Right lobe of liver (tissue), 6 donors: Measurements from ENCODE around the gene FBP1. TPM values are rescaled to one million over a fixed set of nuclear protein-coding genes. Genes with fewer than 3 reads are reported as not detected.

ENCODE experiments used
- ATAC-seq, 4 donors: fragments of 200-7000 bp; cut with Tn5 transposase; one replicate each; pipeline ENCODE4 v1.9.1; 2020; ENCODE audit warnings: mild to moderate bottlenecking in 4 of 4, moderate library complexity in 4 of 4
- DNase-seq, 3 donors: peaks; one replicate each; pipeline ENCODE4 v3.0.0-alpha.2; 2020
- H3K27ac ChIP-seq, 3 donors: fragments of 200-600 bp; one replicate each; pipeline ENCODE4 v1.8.0; 2022
- H3K27me3 ChIP-seq, 2 donors: fragments of 200-600 bp; one replicate each; pipeline ENCODE4 v1.8.0; 2022
- H3K36me3 ChIP-seq, 4 donors: fragments of 200-600 bp; sonication (generic) in 1 of 4; one replicate each; pipeline versions ENCODE4 v1.5.1 to v1.8.0; 2017 to 2022; ENCODE audit warnings: control low read depth in 1 of 4
- H3K4me1 ChIP-seq, 4 donors: fragments of 200-600 bp; sonication (generic) in 1 of 4; one replicate each; pipeline versions ENCODE4 v1.5.1 to v1.8.0; 2017 to 2022; ENCODE audit warnings: control low read depth in 1 of 4
- H3K4me3 ChIP-seq, 3 donors: fragments of 200-600 bp; one replicate each; pipeline ENCODE4 v1.8.0; 2022
- H3K9me3 ChIP-seq, 4 donors: fragments of 200-600 bp; sonication (generic) in 1 of 4; one replicate each; pipeline versions ENCODE4 v1.5.1 to v1.8.0; 2017 to 2022; ENCODE audit warnings: control low read depth in 1 of 4
- CTCF ChIP-seq, 4 donors: fragments of 200-600 bp in 3 of 4; fragments of 450-650 bp in 1 of 4; IDR thresholded peaks; one replicate each; pipeline versions ENCODE4 v1.5.1 to v1.8.0; 2016 to 2022; ENCODE audit warnings: antibody characterized with exemption in 4 of 4, mild to moderate bottlenecking in 2 of 4
- POLR2A ChIP-seq: fragments of 450-650 bp; IDR thresholded peaks from one replicate; pipeline ENCODE4 v1.6.1; 2017; ENCODE audit warnings: antibody characterized with exemption, mild to moderate bottlenecking
- WGBS: methylation state at CpG from one replicate; pipeline ENCODE4 v1.1.6; 2018; ENCODE audit warnings: low coverage, low lambda C conversion rate; ENCODE audit not compliant: insufficient coverage; ENCODE audit errors: missing lambda C conversion rate; 5-methylcytosine and 5-hydroxymethylcytosine counted together
- intact Hi-C, 2 donors: fragments of 100-400 bp; cut with DNase I; formaldehyde crosslinking; loops; one replicate each; pipeline versions ENCODE4 v1.11.2 to v1.14.1; 2022
- total RNA-seq, 6 experiments: library from RNA; depleted of rRNA in 2 of 6; stranded (reverse); fragments of >200 nt in 2 of 6; fragmentation: NEBNext Ultra II Directional in 3 of 6; extraction: Animal tissue kit (Norgen Biotek cat#: 25700) in 3 of 6; gene quantifications; one replicate each; pipeline versions ENCODE4 v1.1.0 to v1.2.4, GENCODE V29; 2016 to 2023
- donor health status: DM: no; HTN: yes; CAD: no.
- donor health status: DM: no; HTN: no; CAD: no.
- donor health status: DM: no; HTN: no; CAD: no.
- donor health status: DM: no; HTN: yes; CAD: no.
- donor health status: DM: no; HTN: yes; CAD: no.

FBP1 gene
- total RNA-seq, 6 experiments from 2014 or later, result 180 to 781 (median 384) TPM

- 33% methylated on average over 6 of the region's 14 CpGs for WGBS
- no peaks in the 10 kb centered on the region for H3K27me3 ChIP-seq
- TF ChIP-seq POLR2A (peak; percentile 81), CTCF (IDR thresholded peaks at IDR 0.05) (no peak)
- H3K4me1 ChIP-seq, result peaks cover 0 to 45% (median 10%) of the 10 kb centered on the region in 4 donors
- H3K36me3 ChIP-seq, result no peaks in the 10 kb centered on the region
- H3K9me3 ChIP-seq, result no peaks in the 10 kb centered on the region
- ATAC-seq, result peak; percentile 69 to 85 (median 76)
- intact Hi-C loops, result no loop called here
- peak; percentile 79 to 96 (median 92) for DNase-seq
- H3K27ac ChIP-seq, result peak overlapping the region; percentile 71 to 97 (median 85)
- peak overlapping the region in 1 of 3 donors; percentile 15 for H3K4me3 ChIP-seq
These were observed 27.2 kb upstream of the FBP1 start for GRCh38 chr9:94666364-94667099.

GRCh38 chr9:94665613-94666012 is 26.3 kb upstream of the FBP1 start:
- TF ChIP-seq CTCF (IDR thresholded peaks at IDR 0.05) (no peak), POLR2A (no peak)
- H3K36me3 ChIP-seq, result no peaks in the 10 kb centered on the region
- H3K4me1 ChIP-seq, result peaks cover 0 to 45% (median 10%) of the 10 kb centered on the region in 4 donors
- peak overlapping the region; percentile 71 to 97 (median 85) for H3K27ac ChIP-seq
- 73% methylated on average over 2 of the region's 3 CpGs for WGBS
- intact Hi-C loops, result no loop called here
- no peaks in the 10 kb centered on the region for H3K27me3 ChIP-seq
- DNase-seq (peak in 1 of 3 donors; percentile 36), ATAC-seq (no peak)
- H3K9me3 ChIP-seq, result no peaks in the 10 kb centered on the region
- H3K4me3 ChIP-seq, result peak overlapping the region in 1 of 3 donors; percentile 15

- peak overlapping the region in 2 of 3 donors; percentile 85 to 97 for H3K27ac ChIP-seq
- intact Hi-C loops, result no loop called here
These were observed 25.5 kb upstream of the FBP1 start for GRCh38 chr9:94664801-94665200.

GRCh38 chr9:94663640-94664039 is 24.3 kb upstream of the FBP1 start:
- Histone ChIP-seq H3K4me3 (no peak overlapping the region), H3K27ac (peak overlapping the region in 1 of 3 donors; percentile 24), H3K9me3 (no peaks in the 10 kb centered on the region), H3K27me3 (no peaks in the 10 kb centered on the region), H3K4me1 (peaks cover 0 to 44% (median 10%) of the 10 kb centered on the region in 4 donors), H3K36me3 (no peaks in the 10 kb centered on the region)
- intact Hi-C loops, result no loop called here
- TF ChIP-seq POLR2A (no peak), CTCF (IDR thresholded peaks at IDR 0.05) (no peak)
- DNase-seq (peak in 1 of 3 donors; percentile 42), ATAC-seq (no peak)
- 49% methylated on average over 3 of the region's 3 CpGs for WGBS

More at GRCh38 chr9:94664801-94665200, 25.5 kb upstream of the FBP1 start:
- Histone ChIP-seq H3K4me1 (peaks cover 0 to 45% (median 10%) of the 10 kb centered on the region in 4 donors), H3K27me3 (no peaks in the 10 kb centered on the region), H3K4me3 (no peak overlapping the region), H3K9me3 (no peaks in the 10 kb centered on the region), H3K36me3 (no peaks in the 10 kb centered on the region)
- ATAC-seq (no peak), DNase-seq (peak in 1 of 3 donors; percentile 37)
- TF ChIP-seq CTCF (IDR thresholded peaks at IDR 0.05) (no peak), POLR2A (no peak)
- WGBS, result 19% methylated on average over 2 of the region's 2 CpGs
